H4 (cell line): ENCODE data around the gene ZFP91. TPM values are rescaled to one million over a fixed set of nuclear protein-coding genes. Genes with fewer than 3 reads are reported as not detected.
"Not testable (repeated sequence)": the region's sequence is repeated elsewhere in the genome, so short reads cannot be mapped to it uniquely, and the experiment has no call there.

Experiments
- DNase-seq: peaks from one replicate; pipeline ENCODE4 v3.0.0-alpha.2; 2015; ENCODE audit warnings: low spot score
- total RNA-seq: library from RNA; depleted of rRNA; stranded (reverse); fragments of >200 nt; shearing (Covaris generic); gene quantifications from 2 replicates; pipeline ENCODE4 v1.2.3, GENCODE V29; 2014; rRNA removed

The ZFP91 gene
- total RNA-seq: 45.8 and 49.2 TPM in 2 replicates

- peak; percentile 97 for DNase-seq
These were observed at the start of gene ZFP91 for GRCh38 chr11:58578635-58579191. Gene ZFP91 (plus strand): TSS chr11:58579063. CDS start chr11:58579282, 219 bp downstream.

DNA sequence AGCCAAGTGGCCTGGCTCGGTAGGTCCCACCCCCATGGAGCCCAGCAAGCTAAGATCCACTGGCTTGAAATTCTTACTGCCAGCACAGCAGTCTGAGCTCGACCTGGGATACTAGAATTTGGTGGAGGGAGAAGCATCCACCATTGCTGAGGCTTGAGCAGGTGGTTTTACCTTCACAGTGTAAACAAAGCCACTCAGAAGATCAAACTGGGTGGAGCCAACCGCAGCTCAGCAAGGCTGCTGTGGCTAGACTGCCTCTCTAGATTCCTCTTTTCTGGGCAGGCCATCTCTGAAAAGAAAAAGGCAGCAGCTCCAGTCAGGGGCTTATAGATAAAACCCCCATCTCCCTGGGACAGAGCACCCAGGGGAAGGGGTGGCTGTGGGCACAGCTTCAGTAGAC lies 48.6 kb upstream of the ZFP91 start:
- no peak for DNase-seq

DNA sequence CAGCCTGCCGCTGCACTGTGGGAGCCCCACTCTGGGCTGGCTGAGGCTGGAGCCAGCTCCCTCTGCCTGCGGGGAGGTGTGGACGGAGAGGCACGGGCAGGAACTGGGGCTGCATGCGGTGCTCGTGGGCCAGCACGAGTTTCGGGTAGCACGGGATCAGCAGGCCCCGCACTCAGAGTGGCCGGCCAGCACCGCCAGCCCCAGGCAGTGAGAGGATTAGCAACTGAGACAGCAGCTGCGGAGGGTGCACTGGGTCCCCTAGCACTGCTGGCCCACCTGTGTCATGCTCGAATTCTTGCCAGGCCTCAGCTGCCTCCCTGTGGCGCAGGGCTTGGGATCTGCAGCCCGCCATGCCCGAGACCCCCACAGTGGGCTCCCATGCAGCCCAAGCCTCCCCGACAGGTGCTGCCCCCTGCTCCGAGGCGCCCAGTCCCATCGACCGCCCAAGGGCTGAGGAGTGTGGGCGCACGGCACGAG lies 47.0 kb upstream of the ZFP91 start:
- DNase-seq: no peak

- DNase-seq: no peak
These were observed 32.0 kb upstream of the ZFP91 start for GRCh38 chr11:58546841-58547240.

DNA sequence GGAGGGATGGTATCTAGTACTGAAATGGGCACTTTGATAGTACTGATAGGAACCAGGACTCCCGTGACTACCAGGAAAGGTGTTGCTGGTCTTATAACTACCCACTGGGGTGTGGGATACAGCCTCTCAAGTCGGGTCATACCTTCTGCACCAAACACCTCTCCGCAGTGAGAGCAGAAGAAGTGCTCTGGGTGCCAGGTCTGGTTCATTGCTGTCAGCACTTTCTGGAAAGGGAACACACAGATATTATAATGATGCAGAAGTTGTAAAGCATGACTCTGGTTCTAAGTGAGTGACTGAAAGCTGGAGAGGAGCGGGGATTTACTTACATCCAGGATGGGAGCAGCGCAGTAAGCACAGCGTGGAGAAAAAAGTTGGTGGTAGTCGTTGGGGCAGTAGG lies 29.2 kb upstream of the ZFP91 start:
- no peak for DNase-seq

- DNase-seq: no peak
These were observed 18.0 kb upstream of the ZFP91 start for GRCh38 chr11:58560842-58561241.

- DNase-seq: no peak
These were observed 17.3 kb upstream of the ZFP91 start for GRCh38 chr11:58561394-58562098.

DNA sequence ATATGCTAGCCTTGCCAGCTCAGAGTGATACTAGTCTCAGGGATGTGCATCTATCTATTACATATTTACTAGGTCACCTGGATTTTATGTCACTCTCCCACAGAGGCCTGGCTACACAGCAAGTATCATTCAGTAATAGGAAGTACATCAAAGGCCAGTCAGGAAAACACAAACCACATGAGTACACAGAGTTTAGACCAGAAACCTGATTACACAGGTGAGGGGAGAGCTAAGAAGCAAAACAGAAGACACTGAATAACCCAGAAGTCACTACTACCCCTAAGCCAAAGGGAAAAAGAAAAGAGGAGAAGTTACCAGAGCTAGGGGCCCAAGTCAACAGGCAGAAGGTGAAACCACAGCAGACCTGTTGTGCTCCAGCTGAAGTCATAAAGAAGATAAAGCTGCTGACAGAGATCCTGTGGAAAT lies 16.5 kb upstream of the ZFP91 start:
- no peak for DNase-seq

- DNase-seq: no peak
These were observed 14.6 kb upstream of the ZFP91 start for GRCh38 chr11:58564231-58564630.

GRCh38 chr11:58567889-58568512 lies 10.9 kb upstream of the ZFP91 start:
- peak; percentile 41 for DNase-seq

- DNase-seq: not testable (repeated sequence)
These were observed 6.0 kb upstream of the ZFP91 start for GRCh38 chr11:58572906-58573305.

DNA sequence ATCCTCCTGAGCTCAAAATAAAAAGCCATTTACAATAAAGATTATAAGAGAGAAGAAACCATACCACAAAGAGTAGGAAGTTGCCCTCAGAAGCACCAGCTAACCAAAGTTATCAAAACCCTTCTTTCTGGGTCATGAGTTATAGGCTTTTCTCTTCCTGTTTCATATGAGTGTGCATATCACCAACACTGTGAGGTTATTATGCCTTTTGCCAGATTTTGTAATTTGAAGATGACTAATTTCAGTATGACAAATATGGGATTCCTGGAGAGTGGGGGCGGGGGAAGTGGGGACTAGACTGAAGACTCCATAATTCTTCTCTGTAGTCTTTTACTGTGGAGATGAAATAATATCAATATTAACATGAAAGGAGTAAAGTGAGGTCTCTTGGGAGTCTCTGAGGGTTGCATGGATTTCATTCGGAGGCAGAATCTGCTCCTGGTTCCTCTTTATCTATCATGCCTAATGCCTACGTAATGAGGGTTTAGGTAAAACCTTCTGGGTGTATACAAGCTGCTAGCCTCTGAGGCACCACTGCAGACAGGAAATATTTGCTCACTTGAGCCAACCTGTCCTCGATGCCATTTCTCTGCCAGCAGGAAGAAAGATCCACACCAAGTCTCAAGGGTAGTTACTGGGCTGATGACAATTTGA lies 5.3 kb upstream of the ZFP91 start:
- peak; percentile 52 for DNase-seq

DNA sequence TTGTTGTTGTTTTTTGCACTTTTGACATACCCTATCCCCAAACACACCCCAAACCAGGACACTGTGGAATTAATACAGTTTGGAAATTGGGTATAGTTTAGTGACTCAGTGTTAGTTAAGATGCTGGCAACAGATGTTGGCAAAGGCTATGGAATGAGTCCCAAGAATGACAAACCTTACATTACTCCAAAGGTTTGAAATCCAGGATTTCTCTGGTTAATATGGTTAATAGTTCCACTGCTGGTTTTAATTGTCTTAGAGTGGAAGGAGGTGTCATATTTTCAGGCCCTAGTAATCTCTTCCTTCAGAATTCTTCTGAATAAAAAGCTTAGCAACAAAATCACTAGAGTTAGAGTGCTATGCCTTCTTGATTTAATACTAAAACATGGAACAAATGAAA lies 4.0 kb upstream of the ZFP91 start:
- no peak for DNase-seq

DNA sequence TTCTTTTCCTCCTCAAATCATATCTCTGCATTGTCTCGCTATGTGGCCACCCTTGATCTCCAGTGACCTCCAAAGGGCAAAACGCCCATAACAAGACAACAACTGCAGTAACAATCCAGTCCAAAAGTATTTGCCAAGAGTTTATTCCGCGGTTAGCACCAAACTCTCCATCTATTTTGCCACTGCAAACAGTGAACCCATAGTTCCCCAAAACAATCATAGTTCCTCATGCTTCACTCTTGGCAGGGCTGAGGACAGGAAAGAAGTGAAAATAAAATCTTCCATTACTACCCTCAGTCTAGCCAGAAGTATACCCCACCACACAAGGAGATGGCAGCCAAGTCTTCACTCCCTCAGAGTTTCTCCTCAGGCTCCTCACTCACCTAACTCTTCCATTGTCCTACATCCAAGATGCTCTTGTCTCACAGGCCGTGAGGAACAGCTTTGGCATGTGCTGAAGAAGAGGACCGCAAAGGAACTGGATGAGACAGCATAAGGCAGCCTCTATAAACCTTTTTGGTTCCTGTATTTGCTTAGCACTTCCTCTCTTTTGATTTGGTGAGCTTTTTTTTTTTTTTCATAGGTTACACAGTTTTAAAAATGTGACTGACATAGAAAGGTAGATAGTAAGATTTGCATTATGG lies 3.4 kb upstream of the ZFP91 start, which contains the start of gene LPXN:
Gene LPXN, minus strand, starts transcription at position 480 of the 644 bp plus-strand sequence. Its CDS starts 84 bp downstream, at position 396.
- DNase-seq: peak; percentile 9

DNA sequence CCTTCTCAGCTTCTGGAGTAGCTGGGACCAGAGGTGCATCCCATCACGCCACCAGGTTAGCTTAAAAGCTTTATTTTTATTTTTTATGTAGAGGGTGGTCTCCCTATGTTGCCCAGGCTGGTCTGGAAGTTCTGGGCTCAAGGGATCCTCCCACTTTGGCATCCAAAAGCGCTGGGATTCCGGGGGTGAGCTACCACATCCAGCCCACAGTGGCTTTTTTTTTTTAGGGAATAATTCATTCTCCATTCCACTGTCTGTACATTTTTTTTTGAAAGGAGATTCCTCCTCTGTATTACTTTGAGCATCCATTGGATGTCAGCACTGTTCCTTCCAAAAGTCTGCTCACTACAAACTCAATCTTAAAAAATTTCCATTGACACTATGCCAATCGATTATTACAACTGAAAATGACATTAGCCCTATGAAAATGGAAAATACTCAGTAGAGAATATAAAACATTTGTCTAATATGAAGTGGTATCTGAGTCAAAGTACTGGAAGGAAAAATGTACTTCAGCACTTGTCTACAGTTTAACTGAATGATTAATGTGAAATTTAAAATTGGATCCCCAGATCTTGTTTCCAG lies 1.9 kb upstream of the ZFP91 start:
- DNase-seq: peak; percentile 13

DNA sequence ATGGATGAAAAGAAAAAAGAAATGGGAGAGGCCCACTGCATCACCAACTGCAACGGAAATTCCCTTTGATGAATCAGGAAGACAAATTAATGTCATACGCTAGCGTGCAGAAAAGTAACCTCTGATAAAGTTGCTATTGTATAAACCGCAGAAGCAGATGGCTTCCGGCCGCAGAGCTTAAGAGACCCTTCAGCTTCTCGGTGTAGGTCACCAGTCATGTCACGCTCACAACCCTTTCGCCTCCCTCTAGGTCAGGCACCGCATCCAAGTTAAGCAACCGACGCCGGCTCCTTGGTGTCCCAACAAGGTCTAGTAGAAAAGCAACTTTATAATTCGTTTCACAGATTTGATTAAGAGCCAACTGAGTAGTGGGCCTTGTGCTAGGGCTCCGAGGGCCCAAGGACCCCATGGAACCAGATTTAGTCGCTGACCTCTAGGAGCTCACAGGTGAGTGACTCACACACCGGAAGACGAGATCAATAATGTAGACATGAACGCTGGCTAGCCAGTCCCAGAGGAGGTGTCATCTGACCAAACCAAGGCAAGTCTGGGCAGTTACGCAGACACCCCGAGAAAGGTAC lies 1.2 kb upstream of the ZFP91 start:
- DNase-seq: peak; percentile 74

DNA sequence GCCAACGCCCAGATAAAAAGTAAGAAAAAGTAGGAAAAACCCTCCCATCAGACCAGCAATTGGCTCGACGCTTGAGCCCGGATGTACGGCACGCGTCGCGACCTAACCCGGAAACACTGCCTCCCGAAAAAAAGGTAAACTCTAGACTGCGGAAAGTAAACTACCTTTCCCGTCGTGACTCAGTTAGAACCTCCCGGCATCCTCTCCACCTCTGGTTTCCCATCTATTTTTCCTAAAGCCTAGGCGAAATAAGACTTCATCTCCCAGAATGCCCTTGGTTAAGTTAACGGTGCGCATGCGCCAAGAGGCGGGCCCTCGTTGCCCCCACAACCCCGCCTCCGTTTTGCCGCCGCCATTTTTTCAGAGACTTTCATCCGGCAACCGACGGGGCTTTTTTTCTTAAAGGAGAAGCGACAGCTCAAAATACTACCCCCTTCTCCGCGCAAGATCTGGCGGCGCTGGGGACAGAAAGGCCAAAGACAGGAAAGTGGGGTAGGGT lies 678 bp upstream of the ZFP91 start:
- DNase-seq: peak; percentile 98

DNA sequence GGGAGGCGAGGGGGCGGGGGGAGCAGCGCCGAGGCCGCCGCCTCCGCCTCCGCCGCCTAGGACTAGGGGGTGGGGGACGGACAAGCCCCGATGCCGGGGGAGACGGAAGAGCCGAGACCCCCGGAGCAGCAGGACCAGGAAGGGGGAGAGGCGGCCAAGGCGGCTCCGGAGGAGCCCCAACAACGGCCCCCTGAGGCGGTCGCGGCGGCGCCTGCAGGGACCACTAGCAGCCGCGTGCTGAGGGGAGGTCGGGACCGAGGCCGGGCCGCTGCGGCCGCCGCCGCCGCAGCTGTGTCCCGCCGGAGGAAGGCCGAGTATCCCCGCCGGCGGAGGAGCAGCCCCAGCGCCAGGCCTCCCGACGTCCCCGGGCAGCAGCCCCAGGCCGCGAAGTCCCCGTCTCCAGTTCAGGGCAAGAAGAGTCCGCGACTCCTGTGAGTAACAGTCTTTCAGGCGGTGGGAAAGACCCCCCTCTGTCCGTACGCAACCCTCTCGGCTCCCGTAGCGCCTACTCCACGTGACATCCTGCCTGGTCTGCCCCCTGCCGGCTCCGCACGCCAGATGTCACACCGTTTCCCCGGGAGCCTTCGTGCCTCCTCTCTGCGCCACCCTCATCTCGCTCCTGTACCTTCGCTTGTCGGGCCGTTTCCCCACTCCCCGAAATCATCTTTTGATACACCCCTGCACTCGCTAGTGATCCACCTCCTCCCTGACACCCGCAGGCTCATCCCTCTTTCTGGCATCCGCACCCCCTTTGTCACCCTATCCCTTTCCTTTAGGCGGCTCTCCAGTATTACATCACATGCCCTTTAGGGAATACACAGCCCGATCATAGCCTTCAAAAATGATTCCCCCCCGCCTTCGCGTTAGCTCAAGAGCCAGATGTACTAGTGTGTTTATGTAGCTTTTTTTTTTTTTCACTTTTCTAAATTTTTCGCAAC lies 598 bp downstream of the ZFP91 start:
- peak; percentile 88 for DNase-seq

- DNase-seq: no peak
These were observed 1.4 kb downstream of the ZFP91 start for GRCh38 chr11:58580311-58580710.

DNA sequence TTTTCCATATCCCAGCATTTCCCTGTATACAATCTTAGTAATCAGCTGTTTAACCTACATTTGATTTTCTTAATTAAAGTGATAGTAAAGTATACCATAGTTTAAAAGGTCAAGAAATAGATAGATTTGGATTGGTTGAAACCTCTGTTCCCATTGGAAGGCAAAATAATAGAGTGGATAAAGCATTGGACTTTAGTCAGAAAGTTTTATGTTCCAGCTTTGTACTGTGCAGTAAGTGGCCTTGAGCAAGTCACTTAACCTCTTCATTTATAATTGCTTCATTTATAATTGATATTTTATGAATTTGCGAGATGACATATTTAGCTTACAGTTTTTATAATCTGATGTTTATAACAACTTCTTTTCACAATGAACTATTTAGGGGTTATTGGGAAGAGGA lies 3.6 kb downstream of the ZFP91 start:
- no peak for DNase-seq
